K562 (cell line): ENCODE data around the gene FUCA1. TPM values are rescaled to one million over a fixed set of nuclear protein-coding genes. Genes with fewer than 3 reads are reported as not detected.
A peak's percentile ranks its signal among the peaks of the same experiment; 100 is the strongest.

ENCODE experiments used
- ATAC-seq: fragments of 200-7000 bp; cut with Tn5 transposase; 3 replicates; pipeline ENCODE4 v1.9.1; 2020; ENCODE audit warnings: moderate library complexity
- BruUV-seq: library from RNA; stranded (reverse); fragments of 400-500 nt; replicated peaks from 2 replicates; lab custom pipeline; 2021; lab: Mats Ljungman, UMichigan
- CTCF ChIA-PET: fragments of 300-600 bp; formaldehyde crosslinking; extraction: SDS; loops from one replicate; lab custom pipeline; 2021; ENCODE audit warnings: low intra/inter-chr PET ratio; lab: Yijun Ruan, JAX
- POLR2A ChIA-PET: fragments of 300-600, 350-650 bp; sonication (Branson Sonifier 250); formaldehyde crosslinking; extraction: SDS; loops from one replicate; lab custom pipeline; 2021; ENCODE audit warnings: antibody characterized with exemption, inconsistent platforms; lab: Yijun Ruan, JAX
- DNase-seq, 4 experiments: peaks; one replicate each; pipeline versions ENCODE4 v3.0.0 to v3.0.0-alpha.2; 2011 to 2018; ENCODE audit warnings: low spot score in 3 of 4, mixed read lengths in 3 of 4; ENCODE audit errors: extremely low read depth in 1 of 4
- FAIRE-seq: peaks from 2 replicates; lab custom pipeline; 2011; peaks lifted over from hg19 to GRCh38; lab: Jason Lieb, UNC
- H2AFZ ChIP-seq: 2 replicates; pipeline ENCODE4 v1.6.0; 2011; ENCODE audit warnings: low read depth, low read length, control low read depth, inconsistent platforms
- H3K27ac ChIP-seq: fragments of 200-600 bp; 3 replicates; pipeline ENCODE4 v1.8.0; 2011; ENCODE audit warnings: low read depth, mild to moderate bottlenecking, control low read depth, inconsistent platforms, low read length, moderate library complexity, mixed read lengths; ENCODE audit errors: extremely low read depth
- H3K27me3 ChIP-seq, 2 experiments: fragments of 300-600 bp in 1 of 2; 2 replicates in 1 of 2; 3 replicates in 1 of 2; pipeline versions ENCODE4 v1.6.0 to v1.8.0; 2011; ENCODE audit warnings: inconsistent platforms in 2 of 2, low read length in 2 of 2, mild to moderate bottlenecking in 1 of 2, mixed read lengths in 1 of 2, moderate library complexity in 1 of 2; ENCODE audit not compliant: control insufficient read depth in 2 of 2, insufficient read depth in 2 of 2
- H3K36me3 ChIP-seq: fragments of 300-600 bp; 3 replicates; pipeline ENCODE4 v1.8.0; 2011; ENCODE audit warnings: mild to moderate bottlenecking, low read length, inconsistent platforms; ENCODE audit not compliant: control insufficient read depth, insufficient read depth
- H3K4me1 ChIP-seq, 2 experiments: fragments of 200-600 bp in 1 of 2; replicated peaks in 1 of 2; 2 replicates in 1 of 2; 3 replicates in 1 of 2; pipeline versions ENCODE4 v1.5.1 to v1.8.0; 2011; ENCODE audit warnings: inconsistent platforms in 2 of 2, low read length in 2 of 2, mild to moderate bottlenecking in 1 of 2, mixed read lengths in 1 of 2, moderate library complexity in 1 of 2; ENCODE audit not compliant: control insufficient read depth in 2 of 2, insufficient read depth in 2 of 2
- H3K4me2 ChIP-seq: 2 replicates; pipeline ENCODE4 v1.6.1; 2011; ENCODE audit warnings: low read length, control low read depth, inconsistent platforms, mixed read lengths; ENCODE audit not compliant: insufficient read depth
- H3K4me3 ChIP-seq: fragments of 200-600 bp; sonication (generic), shearing (Covaris generic); 2 replicates; pipeline ENCODE4 v1.5.1; 2016; ENCODE audit warnings: control low read depth, inconsistent platforms
- H3K79me2 ChIP-seq: fragments of 200-600 bp; 3 replicates; pipeline ENCODE4 v1.8.0; 2011; ENCODE audit warnings: low read length, inconsistent platforms; ENCODE audit not compliant: control insufficient read depth, insufficient read depth
- H3K9ac ChIP-seq, 2 experiments: 2 replicates each; pipeline versions ENCODE4 v1.6.0 to v1.6.1; 2011; ENCODE audit warnings: low read depth in 2 of 2, low read length in 2 of 2, control low read depth in 1 of 2, inconsistent platforms in 1 of 2, mild to moderate bottlenecking in 1 of 2, mixed read lengths in 1 of 2; ENCODE audit not compliant: insufficient read depth in 1 of 2
- H3K9me1 ChIP-seq: one replicate; pipeline ENCODE4 v1.6.0; 2011; ENCODE audit warnings: inconsistent platforms, mild to moderate bottlenecking, low read length, moderate library complexity; ENCODE audit not compliant: control insufficient read depth, insufficient read depth
- H3K9me3 ChIP-seq: replicated peaks from 2 replicates; pipeline ENCODE4 v1.5.1; 2011; ENCODE audit warnings: low read depth, low read length, inconsistent platforms; ENCODE audit not compliant: control insufficient read depth, insufficient read depth
- H4K20me1 ChIP-seq: replicated peaks from 2 replicates; pipeline ENCODE4 v1.6.1; 2011; ENCODE audit warnings: low read length, inconsistent platforms, mixed read lengths; ENCODE audit not compliant: control insufficient read depth, insufficient read depth
- FOXA1 ChIP-seq: fragments of 450-650 bp; IDR thresholded peaks from 2 replicates; pipeline ENCODE4 v1.6.1; 2016; ENCODE audit warnings: mild to moderate bottlenecking, borderline replicate concordance
- GTF2F1 ChIP-seq: IDR thresholded peaks from 2 replicates; pipeline ENCODE4 v1.6.1; 2011; ENCODE audit warnings: low read depth, low read length, improper control_type of control experiment
- RBM25 ChIP-seq: fragments of 200-400 bp; formaldehyde crosslinking; IDR thresholded peaks from 2 replicates; pipeline ENCODE4 v1.6.1; 2018; ENCODE audit warnings: low read length, low read depth, moderate library complexity; ENCODE audit not compliant: severe bottlenecking
- SMARCA4 ChIP-seq: fragments of 450-650 bp; IDR thresholded peaks from 2 replicates; pipeline ENCODE4 v1.6.1; 2016
- SRSF7 ChIP-seq: fragments of 200-400 bp; formaldehyde crosslinking; optimal IDR thresholded peaks from 2 replicates; pipeline ENCODE3; 2017; ENCODE audit warnings: mild to moderate bottlenecking, low read depth, low read length
- ZNF316 ChIP-seq: fragments of 450-650 bp; IDR thresholded peaks from 2 replicates; pipeline ENCODE4 v1.6.1; 2016
- WGBS: fragments of 100-300 bp; shearing (Covaris generic); methylation state at CpG from one replicate; pipeline ENCODE4 v1.1.6; 2016; ENCODE audit warnings: low coverage, mixed read lengths; ENCODE audit not compliant: insufficient coverage; ENCODE audit errors: missing lambda C conversion rate; 5-methylcytosine and 5-hydroxymethylcytosine counted together
- in situ Hi-C: fragments of 300-500 bp; cut with MboI; formaldehyde crosslinking; loops from 4 replicates; pipeline ENCODE4 v1.15.0; 2018; ENCODE audit warnings: inconsistent platforms, mixed read lengths
- intact Hi-C: fragments of 100-400 bp; cut with micrococcal nuclease; formaldehyde crosslinking; loops from 2 replicates; pipeline ENCODE4 v1.14.2; 2022
- polyA plus RNA-seq, 8 experiments: library from polyadenylated mRNA; depleted of rRNA in 4 of 8; stranded (reverse) in 5 of 8; unstranded in 3 of 8; fragments of >200 nt; fragmentation: Nextera tagmentation in 2 of 8; fragmentation: Illumina TruSeq in 1 of 8; extraction: Ambion mirVana in 2 of 8; extraction: Trizol in 1 of 8; gene quantifications; 2 replicates each; pipeline versions ENCODE4 v1.2.1 to v1.2.3, GENCODE V29; 2011 to 2014; ENCODE audit warnings: inconsistent platforms in 1 of 8, missing spikeins in 1 of 8
- total RNA-seq, 7 experiments: library from RNA; depleted of rRNA in 6 of 7; stranded (reverse); fragments of >200 nt in 6 of 7; fragmentation: Illumina TruSeq in 2 of 7; extraction: Trizol in 2 of 7; gene quantifications; 2 replicates each; pipeline versions ENCODE4 v1.2.1 to v1.2.3, GENCODE V29; 2011 to 2021; ENCODE audit warnings: low replicate concordance in 1 of 7
- TF ChIP-seq, protein P1 (sequence below): fragments of 450-650 bp; formaldehyde crosslinking; IDR thresholded peaks from 2 replicates; pipeline ENCODE4 v1.4.0; 2020; ENCODE audit warnings: mild to moderate bottlenecking, moderate library complexity
- TF ChIP-seq, protein P2 (sequence below): fragments of 250-450 bp; sonication (Bioruptor Pico); IDR thresholded peaks from 2 replicates; pipeline ENCODE4 v1.5.0; 2022; ENCODE audit warnings: mild to moderate bottlenecking

FUCA1 gene
- total and polyA plus RNA-seq, 9 of the 15 experiments (the other 6 are each of a cell fraction or from before 2014, with no cell fraction given): 7.0 to 20.5 (median 13.5) TPM

- TF ChIP-seq GTF2F1: no peak
These were observed 21.0 kb upstream of the FUCA1 start (continued) for GRCh38 chr1:23889074-23889473.

DNA sequence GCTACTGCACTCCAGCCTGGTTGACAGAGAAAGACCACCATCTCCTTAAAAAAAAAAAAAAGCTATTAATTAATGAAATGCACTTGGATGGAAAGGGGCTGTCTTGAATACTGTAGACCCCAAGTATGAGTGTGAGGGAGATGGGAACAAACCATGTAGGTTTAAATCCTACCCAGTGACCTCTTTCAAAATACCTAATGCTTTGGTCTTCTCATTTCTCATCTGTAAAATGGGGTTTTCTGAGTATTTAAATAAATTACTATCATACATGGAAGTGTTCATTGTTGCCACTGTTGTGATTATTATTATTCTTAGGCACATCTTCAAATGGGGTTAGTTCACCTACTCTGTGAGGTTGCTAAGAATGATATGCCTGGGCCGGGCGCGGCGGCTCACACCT, 17.1 kb upstream of the FUCA1 start:
- no peaks in the 10 kb centered on the region for H3K9me1 ChIP-seq

GRCh38 chr1:23882746-23883145, 14.7 kb upstream of the FUCA1 start:
- H3K9me1 ChIP-seq: no peaks in the 10 kb centered on the region
- peaks cover 9% of the 10 kb centered on the region for H3K9me3 ChIP-seq
- H3K79me2 ChIP-seq: no peaks in the 10 kb centered on the region
- WGBS: 12% methylated on average over 4 of the region's 4 CpGs
- no peak overlapping the region for H2AFZ ChIP-seq
- H3K4me2 ChIP-seq: no peak overlapping the region
- no peak for ATAC-seq
- no peaks in the 10 kb centered on the region for H3K4me1 ChIP-seq
- H3K9ac ChIP-seq: no peak overlapping the region
- ChIA-PET POLR2A (interaction anchor here (1.1 kb wide), 1 partner anchor 21 kb away, joined by 6 read pairs; no protein-coding TSS in a partner anchor), CTCF (no interaction called here)
- H4K20me1 ChIP-seq: no peaks in the 10 kb centered on the region
- H3K27ac ChIP-seq: no peak overlapping the region
- TF ChIP-seq SMARCA4 (no peak), FOXA1 (no peak), ZNF316 (peak; percentile 42)
- TF ChIP-seq, protein P1, sequence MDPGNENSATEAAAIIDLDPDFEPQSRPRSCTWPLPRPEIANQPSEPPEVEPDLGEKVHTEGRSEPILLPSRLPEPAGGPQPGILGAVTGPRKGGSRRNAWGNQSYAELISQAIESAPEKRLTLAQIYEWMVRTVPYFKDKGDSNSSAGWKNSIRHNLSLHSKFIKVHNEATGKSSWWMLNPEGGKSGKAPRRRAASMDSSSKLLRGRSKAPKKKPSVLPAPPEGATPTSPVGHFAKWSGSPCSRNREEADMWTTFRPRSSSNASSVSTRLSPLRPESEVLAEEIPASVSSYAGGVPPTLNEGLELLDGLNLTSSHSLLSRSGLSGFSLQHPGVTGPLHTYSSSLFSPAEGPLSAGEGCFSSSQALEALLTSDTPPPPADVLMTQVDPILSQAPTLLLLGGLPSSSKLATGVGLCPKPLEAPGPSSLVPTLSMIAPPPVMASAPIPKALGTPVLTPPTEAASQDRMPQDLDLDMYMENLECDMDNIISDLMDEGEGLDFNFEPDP (CRISPR knock-in tag): no peak
- TF ChIP-seq, protein P2, sequence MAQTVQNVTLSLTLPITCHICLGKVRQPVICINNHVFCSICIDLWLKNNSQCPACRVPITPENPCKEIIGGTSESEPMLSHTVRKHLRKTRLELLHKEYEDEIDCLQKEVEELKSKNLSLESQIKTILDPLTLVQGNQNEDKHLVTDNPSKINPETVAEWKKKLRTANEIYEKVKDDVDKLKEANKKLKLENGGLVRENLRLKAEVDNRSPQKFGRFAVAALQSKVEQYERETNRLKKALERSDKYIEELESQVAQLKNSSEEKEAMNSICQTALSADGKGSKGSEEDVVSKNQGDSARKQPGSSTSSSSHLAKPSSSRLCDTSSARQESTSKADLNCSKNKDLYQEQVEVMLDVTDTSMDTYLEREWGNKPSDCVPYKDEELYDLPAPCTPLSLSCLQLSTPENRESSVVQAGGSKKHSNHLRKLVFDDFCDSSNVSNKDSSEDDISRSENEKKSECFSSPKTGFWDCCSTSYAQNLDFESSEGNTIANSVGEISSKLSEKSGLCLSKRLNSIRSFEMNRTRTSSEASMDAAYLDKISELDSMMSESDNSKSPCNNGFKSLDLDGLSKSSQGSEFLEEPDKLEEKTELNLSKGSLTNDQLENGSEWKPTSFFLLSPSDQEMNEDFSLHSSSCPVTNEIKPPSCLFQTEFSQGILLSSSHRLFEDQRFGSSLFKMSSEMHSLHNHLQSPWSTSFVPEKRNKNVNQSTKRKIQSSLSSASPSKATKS (CRISPR knock-in tag): no peak
- no peaks in the 10 kb centered on the region for H3K36me3 ChIP-seq
- intact Hi-C loops: no loop called here
- no peak for FAIRE-seq
- BruUV-seq: no TSS peak
- peaks cover 11% of the 10 kb centered on the region in 2 experiments for H3K27me3 ChIP-seq
- in situ Hi-C loops: no loop called here
- DNase-seq: no peak
- H3K4me3 ChIP-seq: no peak overlapping the region

More for the DNA sequence above, 17.1 kb upstream of the FUCA1 start:
- Histone ChIP-seq H3K36me3 (no peaks in the 10 kb centered on the region), H2AFZ (no peak overlapping the region), H3K4me1 (no peaks in the 10 kb centered on the region), H3K4me2 (no peak overlapping the region), H4K20me1 (no peaks in the 10 kb centered on the region), H3K27me3 (peaks cover 19 to 20% of the 10 kb centered on the region in 2 experiments), H3K9ac (no peak overlapping the region), H3K79me2 (no peaks in the 10 kb centered on the region), H3K4me3 (no peak overlapping the region), H3K9me3 (no peaks in the 10 kb centered on the region), H3K27ac (no peak overlapping the region)
- FAIRE-seq: no peak
- DNase-seq: no peak
- intact Hi-C loops (no loop called here), in situ Hi-C loops (no loop called here)
- TF ChIP-seq SRSF7: no peak
- TF ChIP-seq RBM25: peak; percentile 82
- POLR2A ChIA-PET: interaction anchor here (0.6 to 1.2 kb wide), 2 partner anchors 10 to 12 kb away, joined by 3 read pairs; no protein-coding TSS in a partner anchor
- CTCF ChIA-PET: no interaction called here
- WGBS: 31% methylated on average over 4 of the region's 4 CpGs
- no TSS peak for BruUV-seq
- no peak for ATAC-seq
